Glutamatergic neuron (in vitro differentiated cells): Measurements from ENCODE around the gene NOL11. TPM values are rescaled to one million over a fixed set of nuclear protein-coding genes. Genes with fewer than 3 reads are reported as not detected.
"Not testable (repeated sequence)": the region's sequence is repeated elsewhere in the genome, so short reads cannot be mapped to it uniquely, and the experiment has no call there.

ENCODE experiments used
- DNase-seq: peaks from one replicate; pipeline ENCODE4 v3.0.0; 2022
- H3K27ac Mint-ChIP-seq: one replicate; pipeline ENCODE4 v1.8.0; 2020; ENCODE audit warnings: mild to moderate bottlenecking, mixed read lengths, inconsistent platforms; ENCODE audit not compliant: unreplicated experiment
- H3K27me3 Mint-ChIP-seq: one replicate; pipeline ENCODE4 v1.8.0; 2020; ENCODE audit warnings: mild to moderate bottlenecking, moderate library complexity, mixed read lengths, inconsistent platforms; ENCODE audit not compliant: unreplicated experiment
- H3K36me3 Mint-ChIP-seq: one replicate; pipeline ENCODE4 v1.8.0; 2020; ENCODE audit warnings: mild to moderate bottlenecking, mixed read lengths, inconsistent platforms; ENCODE audit not compliant: unreplicated experiment
- H3K4me1 Mint-ChIP-seq: one replicate; pipeline ENCODE4 v1.8.0; 2020; ENCODE audit warnings: mild to moderate bottlenecking, low read depth, mixed read lengths, inconsistent platforms; ENCODE audit not compliant: unreplicated experiment
- H3K4me3 Mint-ChIP-seq: one replicate; pipeline ENCODE4 v1.8.0; 2020; ENCODE audit warnings: mild to moderate bottlenecking, mixed read lengths, inconsistent platforms; ENCODE audit not compliant: unreplicated experiment
- H3K9me3 Mint-ChIP-seq: one replicate; pipeline ENCODE4 v1.8.0; 2020; ENCODE audit warnings: mild to moderate bottlenecking, moderate library complexity, mixed read lengths, inconsistent platforms; ENCODE audit not compliant: unreplicated experiment
- total RNA-seq: library from RNA; stranded (reverse); fragmentation: NEBNext Ultra II Directional; extraction: Animal tissue kit (Norgen Biotek cat#: 25700); gene quantifications from one replicate; pipeline ENCODE4 v1.2.1, GENCODE V29; 2021; ENCODE audit not compliant: unreplicated experiment
- TF ChIP-seq, protein P1 (sequence below): fragments of 200-600 bp; sonication (generic); IDR thresholded peaks from one replicate; pipeline ENCODE4 v1.5.0; 2021; ENCODE audit not compliant: partially characterized antibody, unreplicated experiment

The NOL11 gene
- total RNA-seq, 1 donor from 2014 or later: 40.6 TPM

DNA sequence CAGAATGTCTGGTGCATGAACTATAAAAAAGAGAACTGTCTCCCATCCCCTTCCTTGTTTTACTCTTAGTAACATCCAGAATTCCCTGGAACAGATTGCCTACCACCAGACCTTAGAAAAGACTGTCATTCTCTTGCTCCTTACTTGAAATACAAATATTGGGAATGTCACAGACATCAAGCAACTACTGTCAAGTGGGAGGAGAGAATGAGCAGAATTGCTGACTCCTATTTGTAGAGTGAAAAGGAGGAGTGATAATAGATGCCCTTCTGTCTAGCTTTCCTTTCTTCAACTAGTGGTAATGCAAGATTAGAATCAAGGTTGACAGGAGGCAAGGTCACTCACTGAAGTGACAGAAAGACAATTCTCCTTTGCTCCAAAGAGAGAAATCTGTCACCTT lies 23.9 kb upstream of the NOL11 start:
- no peak overlapping the region for H3K4me3 Mint-ChIP-seq
- DNase-seq: no peak
- peaks cover 4% of the 10 kb centered on the region for H3K9me3 Mint-ChIP-seq
- H3K27ac Mint-ChIP-seq: no peak overlapping the region
- H3K4me1 Mint-ChIP-seq: peaks cover 11% of the 10 kb centered on the region
- H3K36me3 Mint-ChIP-seq: peaks cover 10% of the 10 kb centered on the region
- peaks cover 5% of the 10 kb centered on the region for H3K27me3 Mint-ChIP-seq
- TF ChIP-seq, protein P1, sequence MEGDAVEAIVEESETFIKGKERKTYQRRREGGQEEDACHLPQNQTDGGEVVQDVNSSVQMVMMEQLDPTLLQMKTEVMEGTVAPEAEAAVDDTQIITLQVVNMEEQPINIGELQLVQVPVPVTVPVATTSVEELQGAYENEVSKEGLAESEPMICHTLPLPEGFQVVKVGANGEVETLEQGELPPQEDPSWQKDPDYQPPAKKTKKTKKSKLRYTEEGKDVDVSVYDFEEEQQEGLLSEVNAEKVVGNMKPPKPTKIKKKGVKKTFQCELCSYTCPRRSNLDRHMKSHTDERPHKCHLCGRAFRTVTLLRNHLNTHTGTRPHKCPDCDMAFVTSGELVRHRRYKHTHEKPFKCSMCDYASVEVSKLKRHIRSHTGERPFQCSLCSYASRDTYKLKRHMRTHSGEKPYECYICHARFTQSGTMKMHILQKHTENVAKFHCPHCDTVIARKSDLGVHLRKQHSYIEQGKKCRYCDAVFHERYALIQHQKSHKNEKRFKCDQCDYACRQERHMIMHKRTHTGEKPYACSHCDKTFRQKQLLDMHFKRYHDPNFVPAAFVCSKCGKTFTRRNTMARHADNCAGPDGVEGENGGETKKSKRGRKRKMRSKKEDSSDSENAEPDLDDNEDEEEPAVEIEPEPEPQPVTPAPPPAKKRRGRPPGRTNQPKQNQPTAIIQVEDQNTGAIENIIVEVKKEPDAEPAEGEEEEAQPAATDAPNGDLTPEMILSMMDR: no peak

DNA sequence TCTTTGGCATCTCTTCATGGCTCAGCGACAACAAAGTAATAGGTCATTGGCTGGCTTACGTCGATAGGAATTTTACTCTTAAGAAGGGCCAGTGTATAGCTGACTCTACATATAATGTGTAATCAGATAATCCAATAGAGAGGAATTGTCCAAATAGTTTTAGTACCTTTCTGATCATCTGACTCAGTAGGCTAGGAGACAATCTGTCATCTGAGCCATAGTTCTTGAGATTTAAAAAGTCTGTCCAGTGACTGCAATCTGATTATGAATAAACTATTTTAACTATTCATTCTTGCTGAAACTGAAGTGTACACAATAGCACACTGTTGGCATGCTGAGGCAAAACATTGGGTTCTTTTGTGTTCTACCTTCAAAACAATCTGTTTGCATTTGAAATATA lies 21.4 kb upstream of the NOL11 start:
- H3K4me3 Mint-ChIP-seq: no peak overlapping the region
- peaks cover 5% of the 10 kb centered on the region for H3K27me3 Mint-ChIP-seq
- peaks cover 11% of the 10 kb centered on the region for H3K36me3 Mint-ChIP-seq
- no peak overlapping the region for H3K27ac Mint-ChIP-seq
- peaks cover 14% of the 10 kb centered on the region for H3K4me1 Mint-ChIP-seq
- TF ChIP-seq, protein P1: no peak
- peaks cover 4% of the 10 kb centered on the region for H3K9me3 Mint-ChIP-seq
- no peak for DNase-seq

DNA sequence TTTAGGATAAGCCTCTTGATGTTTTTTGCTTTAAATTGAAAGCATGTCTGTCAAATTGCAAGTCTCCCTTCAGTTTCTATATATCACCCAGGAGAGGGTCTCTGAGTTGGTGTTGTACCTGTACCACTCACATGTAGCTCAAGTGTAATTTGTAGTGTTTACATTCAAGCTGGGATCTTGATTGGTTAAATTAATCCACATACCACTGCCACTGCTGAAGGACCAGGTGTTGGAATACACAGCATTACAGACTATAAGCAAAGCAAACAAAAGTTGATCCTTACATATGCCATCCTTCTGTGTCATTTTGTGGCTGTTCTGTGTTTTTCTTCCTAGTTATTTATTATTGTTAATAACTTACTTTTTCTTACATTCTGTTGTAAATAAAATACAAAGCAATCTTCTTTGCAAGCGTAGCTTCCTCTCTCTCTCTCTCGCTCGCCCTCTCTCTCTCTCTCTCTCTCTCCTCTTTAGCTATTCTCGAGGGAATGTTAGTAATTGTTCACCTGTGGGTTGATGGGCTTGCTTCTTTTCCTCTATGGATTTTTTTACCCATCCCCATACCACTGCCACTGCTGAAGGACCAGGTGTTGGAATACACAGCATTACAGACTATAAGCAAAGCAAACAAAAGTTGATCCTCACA lies 20.8 kb upstream of the NOL11 start:
- no peak for DNase-seq
- H3K4me3 Mint-ChIP-seq: peak overlapping the region; percentile 59
- TF ChIP-seq, protein P1: no peak
- peaks cover 4% of the 10 kb centered on the region for H3K9me3 Mint-ChIP-seq
- H3K36me3 Mint-ChIP-seq: peaks cover 11% of the 10 kb centered on the region
- H3K27me3 Mint-ChIP-seq: peaks cover 5% of the 10 kb centered on the region
- peaks cover 14% of the 10 kb centered on the region for H3K4me1 Mint-ChIP-seq
- H3K27ac Mint-ChIP-seq: peak overlapping the region; percentile 82

DNA sequence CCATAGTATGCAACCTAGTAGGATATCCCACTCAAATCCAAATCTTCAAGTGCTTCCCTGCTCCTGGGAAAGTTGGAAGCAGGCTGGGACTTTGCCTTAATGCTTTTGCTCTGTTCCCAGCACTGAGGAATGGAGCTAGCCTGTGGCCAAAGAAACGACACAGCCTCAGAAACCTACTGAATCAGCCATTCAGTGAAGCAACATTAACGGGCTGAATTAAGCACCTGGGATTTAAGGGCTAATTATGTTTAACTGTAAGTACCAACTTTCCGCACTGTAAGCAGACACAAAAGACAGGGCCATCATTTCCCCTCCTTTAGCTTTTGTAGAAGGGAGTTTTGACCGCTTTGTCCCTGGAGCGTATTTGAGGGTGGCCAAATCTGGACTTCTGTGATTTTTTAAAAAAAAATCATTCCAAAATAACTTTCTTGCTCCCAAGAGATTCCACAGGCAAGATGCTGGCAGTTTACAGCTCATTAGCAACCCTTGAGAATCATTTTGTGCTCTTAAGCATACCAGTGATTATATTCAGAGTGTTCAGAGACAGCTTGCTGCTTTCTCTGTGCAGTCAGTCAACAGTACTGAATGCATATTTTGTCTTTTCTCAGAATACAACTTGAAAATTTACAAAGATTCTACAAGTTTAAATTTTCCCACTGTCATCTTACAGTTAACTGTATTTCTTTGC lies 17.6 kb upstream of the NOL11 start:
- Mint-ChIP-seq H3K27me3 (peaks cover 7% of the 10 kb centered on the region), H3K27ac (no peak overlapping the region), H3K4me1 (peaks cover 14% of the 10 kb centered on the region), H3K36me3 (peaks cover 3% of the 10 kb centered on the region), H3K9me3 (peaks cover 8% of the 10 kb centered on the region), H3K4me3 (no peak overlapping the region)
- TF ChIP-seq, protein P1: no peak
- no peak for DNase-seq

DNA sequence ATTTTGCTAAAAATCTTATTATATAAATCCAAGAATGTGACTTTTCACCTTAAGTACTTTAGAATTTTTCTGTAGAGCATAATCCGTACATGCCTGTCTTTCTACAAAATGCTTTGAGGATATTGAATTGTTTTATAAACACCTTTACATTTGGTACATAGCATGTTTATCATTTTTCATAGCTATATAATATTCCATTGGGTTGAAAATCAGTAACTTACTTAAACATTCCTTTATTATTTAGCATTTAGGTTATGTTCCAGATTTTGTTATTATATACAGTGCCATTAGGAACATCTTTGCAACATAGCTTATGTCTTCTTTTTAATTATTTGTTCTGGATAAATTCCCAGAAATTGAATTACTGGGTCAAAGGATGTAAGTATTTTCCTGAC lies 17.0 kb upstream of the NOL11 start:
- Mint-ChIP-seq H3K36me3 (peaks cover 3% of the 10 kb centered on the region), H3K4me1 (peaks cover 14% of the 10 kb centered on the region), H3K27ac (no peak overlapping the region), H3K27me3 (peaks cover 7% of the 10 kb centered on the region), H3K4me3 (no peak overlapping the region), H3K9me3 (peaks cover 8% of the 10 kb centered on the region)
- TF ChIP-seq, protein P1: no peak
- no peak for DNase-seq

DNA sequence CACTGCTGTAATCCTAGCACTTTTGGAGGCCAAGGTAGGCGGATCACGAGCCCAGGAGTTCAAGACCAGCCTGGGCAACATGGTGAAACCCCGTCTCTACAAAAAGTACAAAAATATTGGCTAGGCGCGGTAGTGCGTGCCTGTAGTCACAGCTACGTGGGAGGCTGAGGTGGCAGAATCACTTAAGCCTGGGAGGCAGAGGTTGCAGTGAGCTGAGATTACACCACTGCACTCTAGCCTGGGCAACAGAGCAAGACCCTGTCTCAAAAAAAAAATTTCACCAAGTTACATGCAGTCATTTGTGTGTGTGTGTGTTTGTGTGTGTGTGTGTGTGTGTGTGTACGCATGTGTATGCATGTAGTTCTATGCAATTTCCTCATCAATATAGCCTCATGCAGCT lies 14.9 kb upstream of the NOL11 start:
- not testable (repeated sequence) for H3K36me3 Mint-ChIP-seq, H3K4me1 Mint-ChIP-seq, H3K9me3 Mint-ChIP-seq, H3K27ac Mint-ChIP-seq, DNase-seq, H3K4me3 Mint-ChIP-seq, H3K27me3 Mint-ChIP-seq
